Left colon (tissue), 2 donors: Measurements from ENCODE around the gene VSIG4. TPM values are rescaled to one million over a fixed set of nuclear protein-coding genes. Genes with fewer than 3 reads are reported as not detected.
A peak's percentile ranks its signal among the peaks of the same experiment; 100 is the strongest.
"Not testable (repeated sequence)": the region's sequence is repeated elsewhere in the genome, so short reads cannot be mapped to it uniquely, and the experiment has no call there.

Source experiments
- ATAC-seq: fragments of 200-7000 bp; cut with Tn5 transposase; one replicate; pipeline ENCODE4 v1.9.1; 2020; ENCODE audit warnings: mild to moderate bottlenecking, moderate library complexity
- DNase-seq, 2 donors: peaks; one replicate each; pipeline ENCODE4 v3.0.0-alpha.2; 2020
- intact Hi-C, 2 donors: fragments of 100-400 bp; cut with DNase I in 1 of 2; cut with micrococcal nuclease in 1 of 2; formaldehyde crosslinking; loops; one replicate each; pipeline versions ENCODE4 v1.11.2 to v1.14.0; 2022; cut with DNase I, micrococcal nuclease
- long read RNA-seq: library from polyadenylated mRNA; unstranded; transcript quantifications from one replicate; pipeline ENCODE4 v2.0.0, GENCODE V29; 2021
- total RNA-seq, 2 donors: library from RNA; stranded (reverse); fragmentation: NEBNext Ultra II Directional; extraction: Animal tissue kit (Norgen Biotek cat#: 25700); gene quantifications; one replicate each; pipeline ENCODE4 v1.2.1, GENCODE V29; 2021
- donor health status: DM: no; HTN: no; CAD: no.
- donor health status: DM: yes; HTN: yes; CAD: no.

VSIG4 gene, protein sequence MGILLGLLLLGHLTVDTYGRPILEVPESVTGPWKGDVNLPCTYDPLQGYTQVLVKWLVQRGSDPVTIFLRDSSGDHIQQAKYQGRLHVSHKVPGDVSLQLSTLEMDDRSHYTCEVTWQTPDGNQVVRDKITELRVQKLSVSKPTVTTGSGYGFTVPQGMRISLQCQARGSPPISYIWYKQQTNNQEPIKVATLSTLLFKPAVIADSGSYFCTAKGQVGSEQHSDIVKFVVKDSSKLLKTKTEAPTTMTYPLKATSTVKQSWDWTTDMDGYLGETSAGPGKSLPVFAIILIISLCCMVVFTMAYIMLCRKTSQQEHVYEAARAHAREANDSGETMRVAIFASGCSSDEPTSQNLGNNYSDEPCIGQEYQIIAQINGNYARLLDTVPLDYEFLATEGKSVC
- 10 to 100 TPM; 15.4 to 30.4 TPM for total RNA-seq
- long read RNA-seq, transcript VSIG4-201 (8 exons, 1,834 nt): major isoform, 9 of 14 reads
- long read RNA-seq, partial matches to known transcripts: 1 of 14 reads
- long read RNA-seq, other reads (novel, unspliced or antisense): 2 of 14 reads

DNA sequence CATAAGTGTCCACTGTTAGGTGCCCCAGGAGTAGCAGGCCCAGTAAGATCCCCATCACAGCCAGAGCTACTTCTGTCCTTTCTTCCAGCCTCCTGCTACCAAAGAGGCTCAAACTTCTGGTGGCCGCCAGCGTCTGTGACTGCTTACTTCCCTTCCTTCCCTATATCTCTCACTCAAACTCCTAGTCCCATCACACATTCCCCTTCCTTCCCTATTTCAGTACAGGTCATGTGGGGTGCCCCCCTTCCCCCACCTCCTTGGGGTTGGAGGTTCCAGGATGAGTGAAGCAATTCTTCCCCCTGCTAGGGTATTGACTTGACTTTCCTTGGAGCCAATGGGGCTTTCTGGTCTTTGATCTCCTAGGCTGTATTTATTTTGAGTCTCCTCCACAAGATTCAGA is at the start of gene VSIG4:
TSS of gene VSIG4 (minus strand) at position 137 of the 400 bp plus-strand sequence. CDS start at position 55, 82 bp downstream.
- ATAC-seq: no peak
- no peak for DNase-seq
- intact Hi-C loops: no loop called here

GRCh38 chrX:66076801-66077200 is 36.9 kb upstream of the VSIG4 start:
- intact Hi-C loops: no loop called here
- ATAC-seq: no peak
- no peak for DNase-seq

GRCh38 chrX:66074920-66075879 is 35.3 kb upstream of the VSIG4 start:
- intact Hi-C loops: no loop called here
- DNase-seq: peak; percentile 20 to 38
- no peak for ATAC-seq

GRCh38 chrX:66071126-66071525 is 31.2 kb upstream of the VSIG4 start:
- DNase-seq (no peak), ATAC-seq (no peak)
- intact Hi-C loops: no loop called here

DNA sequence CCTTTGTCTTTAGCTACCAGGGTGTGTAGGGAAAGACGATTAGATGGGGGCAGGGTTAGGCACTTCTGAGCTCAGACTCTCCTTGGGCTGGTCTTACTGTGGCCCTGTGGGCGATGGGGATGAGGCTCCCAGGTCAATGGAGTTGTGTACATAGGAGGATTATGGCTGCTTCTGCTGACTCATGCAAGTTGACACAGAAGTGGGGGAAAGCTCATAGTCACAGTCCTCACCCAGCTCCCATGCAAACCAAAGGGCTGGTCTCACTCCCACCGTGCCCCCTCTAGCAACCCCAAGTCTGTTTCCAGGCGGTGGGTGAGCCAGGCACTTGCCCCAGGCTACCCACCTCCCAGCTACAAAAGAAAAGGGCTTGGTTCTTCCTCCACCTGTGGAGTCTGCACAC is 24.4 kb upstream of the VSIG4 start:
- intact Hi-C loops: no loop called here
- ATAC-seq: no peak
- DNase-seq: no peak

DNA sequence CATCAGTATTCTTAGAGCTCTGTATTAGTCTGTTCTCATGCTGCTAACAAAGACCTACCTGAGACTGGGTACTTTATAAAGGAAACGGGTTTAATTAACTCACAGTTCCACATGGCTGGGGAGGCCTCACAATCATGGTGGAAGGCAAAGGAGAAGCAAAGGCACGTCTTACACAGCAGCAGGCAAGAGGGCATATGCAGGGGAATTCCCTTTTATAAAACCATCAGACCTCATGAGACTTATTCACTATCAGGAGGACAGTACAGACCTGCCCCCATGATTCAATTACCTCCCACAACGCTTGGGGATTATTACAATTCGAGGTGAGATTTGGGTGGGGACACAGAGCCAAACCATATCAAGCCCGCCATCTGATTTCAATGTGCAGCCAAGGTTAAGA is 17.1 kb upstream of the VSIG4 start:
- intact Hi-C loops, ATAC-seq, DNase-seq: not testable (repeated sequence)

GRCh38 chrX:66054978-66055377 is 15.1 kb upstream of the VSIG4 start:
- ATAC-seq (no peak), DNase-seq (no peak)
- intact Hi-C loops: no loop called here

GRCh38 chrX:66053414-66053813 is 13.5 kb upstream of the VSIG4 start:
- DNase-seq (no peak), ATAC-seq (peak; percentile 34)
- intact Hi-C loops: no loop called here

DNA sequence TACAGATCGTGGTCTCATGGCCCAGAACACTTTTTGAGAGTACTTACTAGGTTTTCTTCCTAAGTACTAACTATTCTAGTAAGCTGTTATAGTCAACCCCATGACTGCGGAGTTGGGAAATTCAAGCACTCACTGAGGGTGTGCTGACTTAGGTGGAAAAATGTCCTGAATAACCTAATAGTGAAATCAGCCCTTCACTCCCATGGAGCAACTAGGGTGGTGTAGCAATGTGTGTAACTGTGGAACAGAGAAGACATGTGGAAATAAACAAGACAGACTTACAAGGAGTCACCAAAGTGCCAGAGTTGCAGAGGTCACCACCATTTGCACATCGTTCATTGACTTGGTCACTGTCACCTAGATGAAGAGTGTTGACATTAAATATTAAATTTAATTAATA is 12.1 kb upstream of the VSIG4 start:
- ATAC-seq (no peak), DNase-seq (no peak)
- intact Hi-C loops: no loop called here

DNA sequence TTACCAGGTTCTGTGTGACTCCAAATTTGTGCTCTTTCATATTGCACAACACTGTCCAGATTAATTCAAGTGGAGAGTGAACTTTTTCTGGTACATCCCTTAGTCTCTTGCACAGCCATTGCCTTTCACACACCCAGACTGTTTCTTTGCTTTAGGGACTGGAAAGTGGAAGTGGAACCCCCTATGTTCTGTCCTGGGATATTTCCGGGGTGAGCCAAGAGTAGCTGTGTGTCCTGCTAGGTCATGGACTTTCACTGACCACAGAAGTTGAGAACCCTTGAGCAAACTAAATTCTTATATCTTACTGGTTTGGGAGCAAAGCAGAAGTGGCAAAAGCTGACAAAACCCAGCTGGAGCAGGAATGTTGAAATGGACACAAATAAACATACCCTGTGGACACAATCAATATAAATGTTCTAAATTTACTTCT is 10.3 kb upstream of the VSIG4 start:
- DNase-seq (no peak), ATAC-seq (peak; percentile 21)
- intact Hi-C loops: no loop called here

GRCh38 chrX:66049056-66049455 is 9.2 kb upstream of the VSIG4 start:
- no peak for DNase-seq
- intact Hi-C loops: no loop called here
- no peak for ATAC-seq

GRCh38 chrX:66046612-66047235 is 6.8 kb upstream of the VSIG4 start:
- intact Hi-C loops: no loop called here
- DNase-seq (no peak), ATAC-seq (no peak)

DNA sequence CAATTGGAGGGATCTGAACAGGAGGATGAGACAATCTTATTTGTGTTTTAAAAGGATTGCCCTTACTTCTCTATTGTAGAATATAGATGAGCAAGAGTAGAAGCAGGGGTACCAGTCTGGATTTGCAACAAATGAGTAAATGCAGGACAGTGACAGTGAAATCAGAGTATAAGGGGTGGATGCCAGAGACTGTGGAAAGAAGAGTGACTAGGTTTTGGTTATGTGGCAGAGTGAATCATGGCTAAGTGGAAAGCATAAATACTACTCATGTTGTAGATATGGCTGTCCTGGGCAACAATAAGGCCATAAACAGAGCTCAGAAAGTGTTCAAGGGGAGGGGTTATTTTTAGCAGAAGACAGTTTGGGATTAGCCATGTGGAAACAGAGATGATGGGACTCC is 6.0 kb upstream of the VSIG4 start:
- ATAC-seq (no peak), DNase-seq (no peak)
- intact Hi-C loops: no loop called here

- intact Hi-C loops: no loop called here
- no peak for DNase-seq
- ATAC-seq: peak; percentile 84
Observed at GRCh38 chrX:66043584-66043983, 3.7 kb upstream of the VSIG4 start.

GRCh38 chrX:66042307-66043077 is 2.6 kb upstream of the VSIG4 start:
- DNase-seq: no peak
- intact Hi-C loops: no loop called here
- ATAC-seq: peak; percentile 63

DNA sequence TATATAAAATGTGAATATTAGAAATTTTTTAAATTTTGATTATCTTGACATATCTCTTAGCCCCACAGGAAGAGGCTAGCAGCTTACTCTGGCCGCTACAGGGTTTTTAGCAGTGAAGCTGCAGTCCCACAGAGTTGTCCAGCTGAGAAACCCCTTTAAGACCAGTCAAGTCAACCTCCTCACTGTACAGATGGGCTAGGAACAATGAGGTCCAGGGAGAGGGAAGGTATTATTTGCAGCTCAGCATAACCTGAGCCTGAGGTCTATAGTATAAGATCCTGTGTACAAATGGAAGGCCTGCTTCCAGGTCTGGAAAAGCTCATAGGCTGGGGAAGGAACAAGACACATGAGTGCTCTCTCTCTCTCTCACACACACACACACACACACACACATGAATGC is 1.8 kb downstream of the VSIG4 start:
- ATAC-seq (peak; percentile 30), DNase-seq (no peak)
- intact Hi-C loops: no loop called here

- no peak for ATAC-seq
- intact Hi-C loops: no loop called here
- DNase-seq: no peak
Observed at GRCh38 chrX:66036231-66036630, 3.6 kb downstream of the VSIG4 start.

DNA sequence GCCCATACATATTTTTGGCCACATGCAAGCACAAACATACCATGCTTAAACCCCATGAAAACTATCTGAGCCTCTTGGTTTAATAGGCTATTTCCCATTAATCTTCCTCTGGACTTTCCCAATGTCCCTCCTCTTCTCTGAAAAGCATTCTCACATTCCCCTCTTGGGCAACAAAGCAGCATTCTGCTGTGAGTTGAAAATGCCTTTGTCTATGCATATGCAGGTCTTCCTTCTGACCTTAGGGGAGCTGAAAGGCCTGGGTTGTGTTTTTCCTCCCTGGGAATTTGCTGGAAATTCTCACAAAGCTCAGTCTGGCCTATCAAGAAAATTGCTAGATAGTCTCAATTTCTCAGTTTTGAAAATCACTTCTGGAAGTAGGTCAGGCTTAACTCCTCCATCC is 4.2 kb downstream of the VSIG4 start:
- ATAC-seq (no peak), DNase-seq (no peak)
- intact Hi-C loops: no loop called here
